ENCODE data around the gene TNS3. TPM values are rescaled to one million over a fixed set of nuclear protein-coding genes. Genes with fewer than 3 reads are reported as not detected.

Gene TNS3
- total and polyA plus RNA-seq, 4 donors = 58.6 to 117 (median 74.7) TPM

- Histone ChIP-seq H3K27me3 (ENCODE audit: control insufficient read depth, insufficient read depth, low read length) (no peaks in the 10 kb centered on the region), H3K4me1 (ENCODE audit: control insufficient read depth, insufficient read depth, low read length) (peaks cover 63% of the 10 kb centered on the region), H3K27ac (ENCODE audit: low read depth, low read length) (peak overlapping the region; percentile 41), H3K4me3 (ENCODE audit: low read depth, low read length) (no peak overlapping the region), H3K36me3 (ENCODE audit: control insufficient read depth, insufficient read depth, low read length) (peaks cover 63% of the 10 kb centered on the region), H3K9me3 (ENCODE audit: control insufficient read depth, insufficient read depth, low read length) (no peaks in the 10 kb centered on the region)
- no peak for DNase-seq (ENCODE audit: low read depth in 4 of 6, low spot score in 6 of 6)
- 93% methylated on average over 30 of the region's 30 CpGs for WGBS (ENCODE audit: insufficient coverage)
These were observed 278.8 kb downstream of the TNS3 start for GRCh38 chr7:47303014-47303694.

- Histone ChIP-seq H3K27me3 (ENCODE audit: control insufficient read depth, insufficient read depth, low read length) (no peaks in the 10 kb centered on the region), H3K4me3 (ENCODE audit: low read depth, low read length) (no peak overlapping the region), H3K9me3 (ENCODE audit: control insufficient read depth, insufficient read depth, low read length) (no peaks in the 10 kb centered on the region), H3K36me3 (ENCODE audit: control insufficient read depth, insufficient read depth, low read length) (peaks cover 68% of the 10 kb centered on the region), H3K27ac (ENCODE audit: low read depth, low read length) (peak overlapping the region; percentile 41), H3K4me1 (ENCODE audit: control insufficient read depth, insufficient read depth, low read length) (peaks cover 63% of the 10 kb centered on the region)
- peak in 2 of 6 donors; percentile 28 to 63 for DNase-seq (ENCODE audit: low read depth in 4 of 6, low spot score in 6 of 6)
- 21% methylated on average over 2 of the region's 3 CpGs for WGBS (ENCODE audit: insufficient coverage)
These were observed 279.4 kb downstream of the TNS3 start for GRCh38 chr7:47302560-47302959.

DNA sequence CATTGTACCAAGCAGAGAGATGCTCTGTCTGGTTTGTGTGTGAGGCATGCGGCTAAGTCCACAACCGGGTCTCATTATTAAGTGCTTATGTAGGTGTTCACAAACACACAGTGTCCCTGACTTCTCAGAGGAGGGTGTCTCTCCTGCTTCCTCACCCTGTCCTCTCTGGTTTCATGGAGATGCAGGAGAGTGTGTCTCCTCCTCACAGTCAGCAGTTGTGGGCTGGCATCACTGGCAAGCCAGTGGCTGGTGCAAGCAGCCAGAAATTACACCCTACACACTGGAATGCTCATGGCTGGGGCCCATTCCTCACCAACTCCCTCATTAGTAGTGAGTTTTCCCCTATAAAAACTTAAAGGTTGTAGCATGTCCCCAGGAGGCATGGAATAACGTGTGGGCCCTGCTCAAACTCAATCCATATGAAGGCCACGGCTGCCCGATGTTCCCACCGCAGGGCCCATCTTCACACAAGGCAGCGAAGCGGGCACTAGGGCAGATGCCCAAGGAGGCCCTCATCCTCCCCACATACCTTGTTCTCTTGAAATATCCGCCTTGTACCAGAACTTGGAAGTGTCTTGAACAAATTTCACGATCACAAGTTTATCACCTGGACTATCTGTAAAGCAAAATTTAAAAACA, 280.1 kb downstream of the TNS3 start:
- no peak for DNase-seq (ENCODE audit: low read depth in 4 of 6, low spot score in 6 of 6)
- Histone ChIP-seq H3K27me3 (ENCODE audit: control insufficient read depth, insufficient read depth, low read length) (no peaks in the 10 kb centered on the region), H3K36me3 (ENCODE audit: control insufficient read depth, insufficient read depth, low read length) (peaks cover 75% of the 10 kb centered on the region), H3K9me3 (ENCODE audit: control insufficient read depth, insufficient read depth, low read length) (no peaks in the 10 kb centered on the region), H3K4me1 (ENCODE audit: control insufficient read depth, insufficient read depth, low read length) (peaks cover 63% of the 10 kb centered on the region), H3K27ac (ENCODE audit: low read depth, low read length) (peak overlapping the region; percentile 41), H3K4me3 (ENCODE audit: low read depth, low read length) (no peak overlapping the region)
- 95% methylated on average over 8 of the region's 10 CpGs for WGBS (ENCODE audit: insufficient coverage)

- no peak for DNase-seq (ENCODE audit: low read depth in 4 of 6, low spot score in 6 of 6)
- no peaks in the 10 kb centered on the region for H3K27me3 ChIP-seq (ENCODE audit: control insufficient read depth, insufficient read depth, low read length)
- peaks cover 63% of the 10 kb centered on the region for H3K4me1 ChIP-seq (ENCODE audit: control insufficient read depth, insufficient read depth, low read length)
- WGBS (ENCODE audit: insufficient coverage) = 80% methylated on average over 6 of the region's 6 CpGs
- peaks cover 75% of the 10 kb centered on the region for H3K36me3 ChIP-seq (ENCODE audit: control insufficient read depth, insufficient read depth, low read length)
- peak overlapping the region; percentile 41 for H3K27ac ChIP-seq (ENCODE audit: low read depth, low read length)
- H3K9me3 ChIP-seq (ENCODE audit: control insufficient read depth, insufficient read depth, low read length) = no peaks in the 10 kb centered on the region
- H3K4me3 ChIP-seq (ENCODE audit: low read depth, low read length) = no peak overlapping the region
These were observed 280.8 kb downstream of the TNS3 start for GRCh38 chr7:47301105-47301477.

GRCh38 chr7:47300472-47301104, 281.3 kb downstream of the TNS3 start:
- no peaks in the 10 kb centered on the region for H3K9me3 ChIP-seq (ENCODE audit: control insufficient read depth, insufficient read depth, low read length)
- peak in 1 of 6 donors; percentile 53 for DNase-seq (ENCODE audit: low read depth in 4 of 6, low spot score in 6 of 6)
- peak overlapping the region; percentile 41 for H3K27ac ChIP-seq (ENCODE audit: low read depth, low read length)
- H3K4me1 ChIP-seq (ENCODE audit: control insufficient read depth, insufficient read depth, low read length) = peaks cover 64% of the 10 kb centered on the region
- no peak overlapping the region for H3K4me3 ChIP-seq (ENCODE audit: low read depth, low read length)
- WGBS (ENCODE audit: insufficient coverage) = 83% methylated on average over 10 of the region's 11 CpGs
- peaks cover 77% of the 10 kb centered on the region for H3K36me3 ChIP-seq (ENCODE audit: control insufficient read depth, insufficient read depth, low read length)
- H3K27me3 ChIP-seq (ENCODE audit: control insufficient read depth, insufficient read depth, low read length) = no peaks in the 10 kb centered on the region

DNA sequence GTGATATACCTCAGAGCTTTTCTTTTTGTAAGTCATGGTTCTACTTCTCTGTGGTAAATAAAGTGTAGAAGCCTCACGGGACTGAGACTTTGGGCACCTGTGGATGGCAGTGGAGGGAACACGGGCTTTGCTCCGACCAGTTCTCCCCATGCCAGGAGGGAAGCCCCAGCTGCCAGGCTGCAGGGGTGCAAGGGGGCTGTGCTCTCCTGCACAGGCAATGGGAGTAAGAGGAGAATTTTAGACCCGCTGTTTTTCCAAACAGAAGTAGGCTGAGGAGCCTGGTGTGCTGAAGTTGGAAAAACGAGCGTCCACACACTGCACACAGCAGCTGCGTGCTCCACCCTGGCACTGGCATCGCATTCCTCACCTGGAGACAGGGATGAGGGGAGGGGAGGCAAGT, 282.4 kb downstream of the TNS3 start:
- no peak for DNase-seq (ENCODE audit: low read depth in 4 of 6, low spot score in 6 of 6)
- Histone ChIP-seq H3K27ac (ENCODE audit: low read depth, low read length) (no peak overlapping the region), H3K9me3 (ENCODE audit: control insufficient read depth, insufficient read depth, low read length) (no peaks in the 10 kb centered on the region), H3K4me3 (ENCODE audit: low read depth, low read length) (no peak overlapping the region), H3K36me3 (ENCODE audit: control insufficient read depth, insufficient read depth, low read length) (peaks cover 68% of the 10 kb centered on the region), H3K4me1 (ENCODE audit: control insufficient read depth, insufficient read depth, low read length) (peaks cover 56% of the 10 kb centered on the region), H3K27me3 (ENCODE audit: control insufficient read depth, insufficient read depth, low read length) (no peaks in the 10 kb centered on the region)
- WGBS (ENCODE audit: insufficient coverage) = 90% methylated on average over 4 of the region's 8 CpGs

DNA sequence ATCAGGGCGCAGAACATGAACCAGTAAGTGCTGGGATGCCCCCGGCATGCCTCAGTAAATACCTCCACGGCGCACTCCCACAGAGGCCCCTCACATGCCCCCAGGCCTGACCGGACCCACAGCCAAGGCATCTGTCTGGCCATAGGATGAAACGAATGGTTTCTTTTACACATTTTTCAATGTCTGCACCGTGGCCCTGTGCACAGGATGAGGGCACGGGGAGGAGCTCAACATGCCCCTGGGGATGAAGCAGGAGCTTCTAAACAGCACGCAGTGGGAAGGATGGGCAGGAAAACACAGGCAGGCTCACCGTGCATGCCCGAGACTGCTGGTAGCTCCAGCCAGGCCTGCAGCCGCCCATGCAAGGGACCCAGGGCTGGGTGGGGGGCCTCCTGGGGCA, 283.3 kb downstream of the TNS3 start:
- 72% methylated on average over 9 of the region's 12 CpGs for WGBS (ENCODE audit: insufficient coverage)
- Histone ChIP-seq H3K9me3 (ENCODE audit: control insufficient read depth, insufficient read depth, low read length) (no peaks in the 10 kb centered on the region), H3K36me3 (ENCODE audit: control insufficient read depth, insufficient read depth, low read length) (peaks cover 63% of the 10 kb centered on the region), H3K27ac (ENCODE audit: low read depth, low read length) (no peak overlapping the region), H3K27me3 (ENCODE audit: control insufficient read depth, insufficient read depth, low read length) (no peaks in the 10 kb centered on the region), H3K4me1 (ENCODE audit: control insufficient read depth, insufficient read depth, low read length) (peaks cover 51% of the 10 kb centered on the region), H3K4me3 (ENCODE audit: low read depth, low read length) (no peak overlapping the region)
- DNase-seq (ENCODE audit: low read depth in 4 of 6, low spot score in 6 of 6) = no peak

GRCh38 chr7:47297120-47297519, 284.8 kb downstream of the TNS3 start:
- H3K36me3 ChIP-seq (ENCODE audit: control insufficient read depth, insufficient read depth, low read length) = peaks cover 60% of the 10 kb centered on the region
- peaks cover 38% of the 10 kb centered on the region for H3K4me1 ChIP-seq (ENCODE audit: control insufficient read depth, insufficient read depth, low read length)
- WGBS (ENCODE audit: insufficient coverage) = 98% methylated on average over 6 of the region's 8 CpGs
- no peak overlapping the region for H3K4me3 ChIP-seq (ENCODE audit: low read depth, low read length)
- DNase-seq (ENCODE audit: low read depth in 4 of 6, low spot score in 6 of 6) = no peak
- H3K27ac ChIP-seq (ENCODE audit: low read depth, low read length) = no peak overlapping the region
- H3K27me3 ChIP-seq (ENCODE audit: control insufficient read depth, insufficient read depth, low read length) = no peaks in the 10 kb centered on the region
- no peaks in the 10 kb centered on the region for H3K9me3 ChIP-seq (ENCODE audit: control insufficient read depth, insufficient read depth, low read length)

- WGBS (ENCODE audit: insufficient coverage) = 85% methylated on average over 5 of the region's 7 CpGs
- H3K27me3 ChIP-seq (ENCODE audit: control insufficient read depth, insufficient read depth, low read length) = no peaks in the 10 kb centered on the region
- H3K27ac ChIP-seq (ENCODE audit: low read depth, low read length) = no peak overlapping the region
- no peak overlapping the region for H3K4me3 ChIP-seq (ENCODE audit: low read depth, low read length)
- peaks cover 58% of the 10 kb centered on the region for H3K36me3 ChIP-seq (ENCODE audit: control insufficient read depth, insufficient read depth, low read length)
- H3K4me1 ChIP-seq (ENCODE audit: control insufficient read depth, insufficient read depth, low read length) = peaks cover 23% of the 10 kb centered on the region
- no peaks in the 10 kb centered on the region for H3K9me3 ChIP-seq (ENCODE audit: control insufficient read depth, insufficient read depth, low read length)
- no peak for DNase-seq (ENCODE audit: low read depth in 4 of 6, low spot score in 6 of 6)
These were observed 286.3 kb downstream of the TNS3 start for GRCh38 chr7:47295606-47296005.
